Stimulated activated CD8-positive, alpha-beta memory T cell treated with anti-CD3 and anti-CD28 coated beads, Interleukin-15, amount 100 ng/mL, for 24 hours (primary cell): Measurements from ENCODE around the gene MAIP1.
"Not testable (repeated sequence)": the region's sequence is repeated elsewhere in the genome, so short reads cannot be mapped to it uniquely, and the experiment has no call there.

Experiments
- DNase-seq: peaks from one replicate; pipeline ENCODE4 v3.0.0-alpha.2; 2020; ENCODE audit warnings: low read depth

The MAIP1 gene, protein sequence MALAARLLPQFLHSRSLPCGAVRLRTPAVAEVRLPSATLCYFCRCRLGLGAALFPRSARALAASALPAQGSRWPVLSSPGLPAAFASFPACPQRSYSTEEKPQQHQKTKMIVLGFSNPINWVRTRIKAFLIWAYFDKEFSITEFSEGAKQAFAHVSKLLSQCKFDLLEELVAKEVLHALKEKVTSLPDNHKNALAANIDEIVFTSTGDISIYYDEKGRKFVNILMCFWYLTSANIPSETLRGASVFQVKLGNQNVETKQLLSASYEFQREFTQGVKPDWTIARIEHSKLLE

DNA sequence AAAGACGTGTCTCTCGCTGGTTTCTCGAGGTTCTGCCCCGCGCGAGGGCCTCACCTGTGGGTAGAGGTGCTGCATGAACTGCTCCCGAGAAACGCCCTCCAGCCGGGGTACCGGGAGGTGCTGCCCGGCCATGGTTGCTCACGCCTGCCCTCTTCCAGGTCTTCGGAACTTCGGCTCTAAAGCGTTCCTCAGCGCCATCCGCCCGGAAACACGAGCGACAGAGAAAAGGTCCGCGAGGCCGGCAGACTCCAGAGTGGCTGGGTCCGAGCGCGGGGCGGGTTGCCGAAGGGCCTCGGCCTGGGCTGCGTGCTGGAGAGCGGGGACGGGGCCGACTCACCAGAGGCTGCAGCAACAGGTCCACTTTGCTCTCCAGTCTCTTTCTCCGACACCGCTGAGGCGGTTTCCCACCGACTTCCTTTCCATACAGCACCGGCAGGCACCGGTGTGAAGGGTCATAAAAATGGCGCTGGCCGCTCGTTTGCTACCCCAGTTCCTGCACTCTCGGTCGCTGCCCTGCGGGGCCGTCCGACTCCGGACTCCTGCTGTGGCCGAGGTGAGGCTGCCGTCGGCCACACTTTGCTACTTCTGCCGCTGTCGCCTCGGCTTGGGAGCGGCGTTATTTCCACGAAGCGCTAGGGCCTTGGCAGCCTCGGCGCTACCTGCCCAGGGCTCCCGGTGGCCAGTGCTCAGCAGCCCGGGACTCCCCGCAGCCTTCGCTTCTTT, at the start of gene MAIP1, which contains the start of gene TYW5:
Gene MAIP1 (plus strand): TSS at position 244 of the 723 bp plus-strand sequence. CDS start 217 bp downstream, at position 461.
Gene TYW5 (minus strand): TSS at position 153 of the 723 bp plus-strand sequence. CDS start 21 bp downstream, at position 132.
- DNase-seq = peak; percentile 60

DNA sequence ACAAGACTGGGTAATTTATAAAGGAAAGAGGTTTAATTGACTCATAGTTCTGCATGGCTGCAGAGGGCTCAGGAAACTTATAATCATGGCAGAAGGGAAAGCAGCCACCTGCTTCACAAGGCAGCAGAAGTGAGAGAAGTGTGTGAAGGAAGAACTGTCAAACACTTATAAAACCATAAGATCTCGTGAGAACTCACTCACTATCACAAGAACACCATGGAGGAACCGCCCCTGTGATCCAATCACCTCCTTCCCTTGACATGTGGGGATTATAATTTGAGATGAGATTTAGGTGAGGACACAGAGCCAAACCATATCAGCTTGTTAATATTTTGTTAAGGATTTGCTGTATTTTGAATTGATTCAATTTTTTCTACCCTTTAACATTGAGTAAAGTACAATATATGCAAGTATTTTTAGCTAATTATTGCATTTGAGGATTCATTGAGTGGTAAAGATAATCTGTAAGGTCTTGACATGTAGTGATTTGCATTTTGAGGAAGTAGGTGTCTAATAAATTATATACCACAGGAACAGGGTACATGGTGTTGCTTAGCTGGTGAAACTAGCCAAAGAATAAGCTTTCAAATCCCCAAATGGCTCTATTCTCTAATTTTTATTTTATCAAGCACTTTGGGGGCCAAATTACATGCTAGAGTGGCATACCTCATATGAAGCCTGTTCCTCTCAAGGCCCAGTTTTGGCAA, 48.2 kb upstream of the MAIP1 start:
- no peak for DNase-seq

DNA sequence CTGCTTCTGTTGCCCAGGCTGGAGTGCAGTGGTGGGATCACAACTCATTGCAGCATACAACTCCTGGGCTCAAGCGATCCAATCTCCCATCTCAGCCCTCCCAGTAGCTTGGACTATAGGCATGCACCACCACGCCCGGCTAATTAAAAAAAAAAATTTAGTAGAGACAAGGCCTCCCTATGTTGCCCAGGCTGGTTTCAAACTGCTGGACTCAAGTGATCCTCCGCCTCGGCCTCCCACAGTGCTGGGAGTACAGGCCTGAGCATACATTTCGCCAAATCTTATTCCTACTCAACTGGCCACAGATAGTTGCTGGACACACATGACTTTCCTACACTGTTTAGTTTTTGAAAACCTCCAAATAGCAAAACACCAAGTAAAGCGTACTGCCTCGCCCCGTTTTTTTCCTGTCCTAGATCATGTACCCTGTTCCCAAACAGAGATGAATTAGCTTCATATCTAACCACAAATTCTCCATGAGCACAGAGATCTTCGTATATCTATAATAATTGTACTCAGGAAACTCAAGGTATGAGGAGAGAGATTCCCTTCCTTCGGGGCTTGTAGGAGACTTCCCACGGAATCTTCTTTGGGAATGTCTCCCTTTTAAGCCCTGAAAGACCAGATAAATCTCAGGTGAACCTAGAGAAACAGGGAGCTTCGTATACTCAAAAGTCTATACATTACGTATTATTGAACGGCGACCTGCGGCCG, 44.9 kb upstream of the MAIP1 start:
- DNase-seq = no peak

DNA sequence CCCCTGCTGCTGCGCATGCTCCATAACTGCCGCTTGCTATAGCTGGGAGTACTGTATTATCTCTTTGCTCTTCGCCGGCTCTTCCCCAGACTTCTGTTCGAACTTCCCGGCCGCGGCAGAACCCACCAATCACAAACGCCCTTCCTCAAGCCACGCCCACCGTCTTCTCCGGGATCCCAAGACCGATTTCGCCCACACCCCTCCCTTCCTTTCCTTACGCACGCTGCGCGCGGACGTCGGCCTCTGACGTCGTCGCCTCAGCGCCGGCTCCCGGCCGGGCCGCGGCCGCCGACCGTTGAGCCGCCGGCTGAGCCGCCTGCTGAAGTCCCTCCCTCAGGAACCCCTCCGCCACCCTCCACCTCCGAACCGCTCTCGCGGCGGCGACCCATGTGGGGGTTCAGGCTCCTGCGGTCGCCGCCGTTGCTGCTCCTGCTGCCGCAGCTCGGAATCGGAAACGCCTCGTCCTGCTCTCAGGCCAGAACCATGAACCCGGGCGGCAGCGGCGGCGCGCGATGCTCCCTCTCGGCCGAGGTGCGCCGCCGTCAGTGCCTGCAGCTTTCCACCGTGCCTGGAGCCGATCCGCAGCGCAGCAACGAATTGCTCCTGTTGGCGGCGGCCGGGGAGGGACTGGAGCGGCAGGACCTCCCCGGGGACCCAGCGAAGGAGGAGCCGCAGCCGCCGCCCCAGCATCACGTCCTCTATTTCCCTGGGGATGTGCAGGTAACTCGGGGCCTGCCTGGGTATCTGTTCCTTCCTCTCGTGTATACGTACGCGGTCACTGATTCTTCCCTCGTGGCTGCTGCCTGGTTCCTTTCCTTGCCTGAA, 44.1 kb upstream of the MAIP1 start, which contains the start of gene C2orf69:
Gene C2orf69 (plus strand): TSS at position 242 of the 825 bp plus-strand sequence. CDS start 146 bp downstream, at position 388.
- peak; percentile 82 for DNase-seq

DNA sequence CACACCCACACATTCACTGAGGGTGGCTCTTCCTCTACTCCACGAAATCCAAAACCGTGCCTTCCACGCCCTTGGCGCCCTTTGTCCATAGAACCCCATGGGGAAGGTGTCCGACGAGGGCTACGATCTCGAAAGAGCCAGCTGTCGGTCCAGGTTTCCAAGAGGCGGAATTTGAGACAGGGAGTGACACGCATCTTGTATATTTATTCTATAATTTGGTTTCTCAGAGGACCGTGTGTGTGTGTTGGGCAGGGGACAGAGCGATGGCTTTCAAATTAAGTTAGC, 43.6 kb upstream of the MAIP1 start:
- no peak for DNase-seq

DNA sequence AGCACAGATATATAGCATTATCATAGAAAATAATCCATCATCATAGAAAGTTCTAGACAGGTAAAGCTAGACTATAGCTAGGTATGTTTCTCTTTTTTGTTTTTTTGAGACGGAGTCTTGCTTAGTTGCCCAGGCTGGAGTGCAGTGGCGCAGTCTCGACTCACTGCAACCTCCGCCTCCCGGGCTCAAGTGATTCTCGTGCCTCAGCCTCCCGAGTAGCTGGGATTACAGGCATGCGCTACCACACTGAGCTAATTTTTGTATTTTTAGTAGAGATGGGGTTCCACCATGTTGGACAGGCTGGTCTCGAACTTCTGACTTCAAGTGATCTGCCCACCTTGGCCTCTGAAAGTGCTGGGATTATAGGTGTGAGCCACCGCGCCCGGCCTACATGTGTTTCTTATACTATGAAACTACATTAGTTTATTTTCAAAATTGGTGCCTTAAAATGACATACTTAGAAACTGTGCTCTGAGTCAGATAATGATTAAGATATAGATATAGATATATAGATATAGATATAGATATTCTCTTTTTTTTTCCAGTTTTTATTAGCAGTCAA, 42.7 kb upstream of the MAIP1 start:
- DNase-seq = not testable (repeated sequence)

DNA sequence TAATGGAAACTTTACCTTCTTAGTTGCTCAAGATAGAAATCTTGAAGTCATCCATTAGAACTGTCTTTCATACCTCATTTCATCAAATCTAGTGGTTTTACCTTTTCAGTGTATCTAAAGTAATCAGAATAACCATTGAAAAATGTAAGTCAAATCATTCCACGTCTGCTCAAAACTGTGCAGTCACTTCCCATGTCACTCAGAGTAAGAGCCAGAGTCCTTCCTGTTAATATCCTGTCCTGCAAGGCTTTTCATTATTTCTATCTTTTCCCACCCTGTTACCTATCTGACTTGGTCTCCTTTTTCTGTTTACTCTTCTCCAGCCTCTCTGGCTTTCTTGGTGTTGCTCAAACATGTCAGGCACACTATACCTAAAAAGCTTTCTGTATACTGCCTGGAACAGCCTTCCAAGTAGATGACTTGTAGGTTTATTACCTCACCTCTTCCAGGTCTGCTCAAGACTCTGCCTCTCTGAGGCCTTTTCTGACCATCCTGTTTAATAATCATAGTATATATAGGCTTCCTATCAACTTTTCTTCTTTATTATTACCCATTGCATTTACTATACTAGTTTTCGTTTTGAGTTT, 40.9 kb upstream of the MAIP1 start:
- no peak for DNase-seq

DNA sequence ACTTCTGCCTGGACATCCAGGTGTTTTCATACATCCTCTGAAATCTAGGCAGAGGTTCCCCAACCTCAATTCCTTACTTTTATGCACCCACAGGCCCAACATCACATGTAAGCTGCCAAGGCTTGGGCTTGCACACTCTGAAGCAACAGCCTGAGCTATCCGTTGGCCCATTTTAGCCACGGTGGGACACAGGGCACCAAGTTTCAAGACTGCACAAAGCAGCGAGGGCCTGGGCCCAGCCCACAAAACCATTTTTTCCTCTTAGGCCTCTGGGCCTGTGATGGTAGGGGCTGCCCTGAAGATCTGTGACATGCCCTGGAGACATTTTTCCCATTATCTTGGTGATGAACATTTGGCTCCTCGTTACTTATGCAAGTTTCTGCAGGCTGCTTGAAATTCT, 38.4 kb upstream of the MAIP1 start:
- no peak for DNase-seq

DNA sequence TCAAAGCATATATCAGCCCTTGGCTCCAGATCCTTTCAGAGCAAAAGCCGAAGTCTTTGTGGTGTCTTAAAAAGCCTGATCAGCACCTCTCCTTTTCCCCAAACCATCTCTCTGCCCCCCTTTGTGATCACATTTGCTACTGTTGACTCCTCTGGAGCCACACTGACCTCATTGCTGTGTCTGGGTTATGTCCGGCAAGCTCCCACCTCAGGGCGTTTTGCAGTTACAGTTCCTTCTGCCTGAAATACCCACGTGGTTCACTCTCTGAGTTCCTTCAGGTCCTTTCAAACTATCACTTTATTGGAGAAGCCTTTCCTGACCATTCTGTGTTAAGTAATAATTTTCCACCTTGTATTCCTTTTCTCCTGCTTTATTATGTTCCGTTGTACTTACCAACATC, 32.5 kb upstream of the MAIP1 start:
- no peak for DNase-seq

DNA sequence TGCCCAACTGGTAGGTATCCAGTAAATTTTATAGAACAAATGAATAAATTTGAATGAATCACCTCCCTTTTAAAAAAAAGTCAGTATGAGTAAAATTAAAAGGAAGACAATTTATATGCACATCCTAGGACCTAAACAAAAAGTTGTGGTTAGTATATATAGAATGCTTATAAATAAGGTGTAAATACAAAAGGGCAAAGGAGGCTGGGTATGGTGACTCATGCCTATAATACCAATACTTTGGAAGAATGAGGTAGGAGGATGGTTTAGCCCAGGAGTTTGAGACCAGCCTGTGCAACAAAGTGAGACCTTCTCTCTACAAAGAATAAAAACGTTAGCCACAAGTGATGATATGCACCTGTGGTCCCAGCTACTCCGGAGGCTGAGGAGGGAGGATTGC, 31.5 kb upstream of the MAIP1 start:
- DNase-seq = no peak

DNA sequence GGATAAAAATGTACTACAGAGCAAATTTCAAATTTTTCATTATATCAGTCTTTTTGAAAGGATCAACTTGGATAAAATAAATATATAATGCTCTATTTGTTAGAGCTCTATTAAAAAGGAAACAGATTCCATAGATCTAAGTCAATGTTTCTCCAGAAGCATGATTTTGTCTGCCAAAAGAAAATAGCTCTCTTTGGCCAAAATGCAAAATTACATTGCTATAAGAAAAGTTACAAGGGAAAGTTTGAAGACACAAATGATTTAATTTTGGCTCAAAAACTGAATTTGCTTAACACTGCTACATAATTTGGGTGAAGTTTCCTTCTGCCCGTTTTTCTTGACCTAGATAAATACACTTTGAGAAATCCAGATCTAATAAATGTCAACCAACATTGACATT, 28.6 kb upstream of the MAIP1 start:
- DNase-seq = no peak

DNA sequence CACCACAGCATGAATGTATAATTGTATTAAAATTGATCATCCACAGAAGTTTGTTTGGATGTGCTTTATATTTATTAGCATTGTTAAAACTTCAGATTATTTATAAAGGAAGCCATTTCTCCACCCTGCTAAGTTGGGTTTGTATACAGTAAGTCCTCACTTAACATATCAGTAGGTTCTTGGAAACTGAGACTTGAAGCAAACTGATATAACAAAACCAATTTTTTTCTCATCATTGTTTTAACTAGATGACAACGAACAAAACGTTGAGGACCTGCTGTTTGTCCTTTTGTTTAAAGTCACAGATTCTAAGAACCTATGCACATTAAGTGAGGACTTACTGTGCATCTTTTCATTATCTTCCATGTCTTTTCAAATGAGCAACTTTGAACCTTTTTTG, 27.2 kb upstream of the MAIP1 start:
- DNase-seq = no peak

DNA sequence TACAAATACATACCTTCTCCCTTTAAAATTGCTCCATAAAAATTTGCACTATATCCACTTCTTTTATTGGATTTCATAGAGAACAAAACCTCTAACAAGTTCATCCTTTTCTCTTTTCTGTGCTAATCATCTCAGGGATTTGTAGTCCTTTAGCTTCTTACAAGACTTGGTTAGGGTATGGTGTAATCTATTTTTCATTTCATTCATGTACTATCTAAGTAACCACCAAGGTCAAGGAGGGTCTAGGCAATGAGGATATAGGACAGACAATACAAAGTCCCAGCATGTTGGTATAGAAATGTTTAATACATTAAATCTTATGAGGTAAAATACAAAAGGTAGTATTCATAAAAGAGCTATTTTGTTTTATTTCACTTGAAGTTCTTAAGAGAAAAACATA, 26.8 kb upstream of the MAIP1 start:
- DNase-seq = no peak

DNA sequence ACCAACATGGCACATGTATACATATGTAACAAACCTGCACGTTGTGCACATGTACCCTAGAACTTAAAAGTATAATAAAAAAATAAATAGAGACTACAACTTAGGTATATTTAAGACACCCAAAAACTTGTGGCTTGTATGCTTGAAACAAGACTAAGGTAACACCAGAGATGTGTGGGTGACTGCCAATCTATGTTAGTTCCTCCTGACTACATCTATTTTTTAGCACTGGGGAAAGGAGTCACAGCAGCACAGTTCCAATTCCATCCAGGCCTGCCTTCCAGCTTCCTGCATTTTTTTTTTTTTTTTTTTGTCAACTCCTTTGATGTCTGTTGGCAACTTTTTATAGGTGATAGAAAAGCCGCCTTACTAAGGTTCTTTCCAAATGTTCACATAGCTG, 26.1 kb upstream of the MAIP1 start:
- DNase-seq = no peak

DNA sequence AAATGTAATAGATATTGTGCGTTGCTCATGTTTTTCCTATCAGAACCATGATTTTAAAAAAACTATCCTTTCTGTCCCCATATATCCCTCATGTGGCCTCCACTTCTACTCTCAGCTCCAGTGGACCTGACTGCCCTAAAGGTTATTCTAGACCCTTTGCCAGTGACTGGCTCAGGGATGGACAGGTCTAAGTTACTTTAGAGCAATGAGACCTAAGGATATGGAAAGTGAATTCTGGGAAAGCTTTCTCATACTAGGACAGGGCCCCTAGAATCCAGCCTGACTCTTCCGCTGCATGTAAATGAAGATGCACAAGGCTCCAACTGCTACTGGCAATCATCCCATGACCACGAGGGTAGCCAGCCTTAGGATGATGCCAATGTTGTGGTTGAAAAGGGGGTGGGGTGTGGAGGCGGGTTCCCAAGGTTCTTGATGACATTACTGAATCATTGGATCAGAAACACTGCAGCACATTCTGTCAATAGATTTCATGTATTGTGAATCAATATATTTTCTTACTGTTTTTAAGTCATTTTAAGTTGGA, 23.0 kb upstream of the MAIP1 start:
- DNase-seq = no peak

DNA sequence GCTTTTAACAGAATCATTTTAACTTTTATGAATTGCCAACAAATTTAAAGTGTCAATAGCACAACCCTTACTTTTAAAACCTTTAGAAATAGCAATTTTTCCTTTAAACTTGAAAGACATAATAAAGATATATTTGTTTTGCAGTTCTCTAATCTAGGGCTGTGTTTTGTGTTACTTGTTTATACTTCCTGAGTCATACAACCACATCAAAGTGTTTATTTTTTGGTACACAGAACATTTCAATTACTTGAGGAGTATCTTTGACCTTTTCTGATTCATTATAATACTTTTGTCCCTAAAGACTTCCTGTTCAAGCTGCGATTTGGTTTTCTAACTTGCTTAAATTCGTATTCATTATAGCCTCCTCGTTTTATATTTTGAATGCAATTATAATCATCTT, 21.9 kb upstream of the MAIP1 start:
- DNase-seq = no peak

DNA sequence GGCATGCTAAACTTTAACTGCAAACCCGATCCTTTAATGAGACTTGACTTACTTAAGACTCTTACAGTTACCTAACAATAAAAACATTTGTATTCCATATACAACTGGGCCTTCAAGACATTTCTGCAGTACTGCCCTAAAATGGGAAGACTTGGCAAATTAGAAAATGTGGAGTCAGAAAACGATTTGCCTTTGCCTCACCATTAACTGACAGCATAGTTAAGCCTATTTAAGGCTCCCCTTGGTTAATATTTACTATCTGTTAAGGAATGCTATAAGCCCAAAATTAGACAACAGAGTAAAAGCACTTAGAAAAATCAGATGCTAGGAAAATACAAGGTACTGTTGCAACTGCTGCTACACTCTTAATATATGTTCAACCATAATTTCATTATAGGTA, 18.8 kb upstream of the MAIP1 start:
- no peak for DNase-seq

DNA sequence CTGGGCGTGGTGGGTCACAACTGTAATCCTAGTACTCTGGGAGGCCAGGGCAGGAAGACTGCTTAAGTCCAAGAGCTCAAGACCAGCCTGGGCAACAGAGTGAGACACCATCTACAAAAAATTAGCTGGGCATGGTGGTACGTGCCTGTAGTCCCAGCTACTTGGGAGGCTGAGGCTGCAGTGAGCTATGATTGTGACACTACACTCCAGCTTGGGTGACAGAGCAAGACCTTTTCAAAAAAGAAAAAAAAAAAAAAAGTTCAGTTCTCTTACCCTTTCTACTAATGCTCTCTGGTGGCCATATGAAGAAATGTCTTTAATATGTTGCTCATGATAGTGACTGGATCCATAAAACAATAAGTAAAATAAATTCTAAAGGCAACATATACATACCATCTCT, 15.0 kb upstream of the MAIP1 start:
- DNase-seq = no peak

DNA sequence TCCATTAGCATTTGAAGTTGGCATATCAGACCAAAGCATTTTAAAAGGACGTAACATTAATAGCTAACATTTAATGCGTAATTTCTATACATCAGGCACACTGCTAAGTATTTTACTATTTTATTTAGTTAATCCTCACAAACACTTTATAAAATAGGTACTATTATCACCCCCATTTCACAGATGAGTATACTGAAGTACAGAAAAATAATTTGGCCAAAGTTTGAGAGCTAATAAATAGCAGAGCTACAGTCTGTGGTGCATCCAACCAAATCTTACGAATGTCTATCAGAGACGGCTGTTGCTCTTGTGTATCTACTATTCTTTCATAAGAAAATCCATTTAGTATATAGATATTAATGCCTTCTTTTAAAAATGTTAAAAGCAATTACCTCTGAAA, 12.0 kb upstream of the MAIP1 start:
- DNase-seq = no peak

DNA sequence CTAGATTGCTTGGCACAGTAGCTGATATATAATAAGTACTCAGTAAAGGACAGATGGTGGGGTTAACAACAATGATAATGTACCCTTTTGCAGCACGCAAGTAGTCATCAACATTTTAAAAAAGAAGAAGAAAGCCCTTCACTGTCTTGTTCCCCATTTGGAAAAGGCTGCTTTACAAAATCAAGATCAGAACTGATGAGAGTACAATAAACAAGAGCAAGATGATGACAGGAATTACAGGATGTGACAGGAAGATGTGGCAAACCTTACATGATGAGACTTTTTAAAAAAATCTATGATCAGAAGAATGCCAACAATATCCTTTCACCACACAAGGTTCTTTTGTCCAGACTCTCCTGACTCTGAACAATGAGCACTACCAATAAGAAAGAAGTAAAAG, 9.2 kb upstream of the MAIP1 start:
- no peak for DNase-seq

DNA sequence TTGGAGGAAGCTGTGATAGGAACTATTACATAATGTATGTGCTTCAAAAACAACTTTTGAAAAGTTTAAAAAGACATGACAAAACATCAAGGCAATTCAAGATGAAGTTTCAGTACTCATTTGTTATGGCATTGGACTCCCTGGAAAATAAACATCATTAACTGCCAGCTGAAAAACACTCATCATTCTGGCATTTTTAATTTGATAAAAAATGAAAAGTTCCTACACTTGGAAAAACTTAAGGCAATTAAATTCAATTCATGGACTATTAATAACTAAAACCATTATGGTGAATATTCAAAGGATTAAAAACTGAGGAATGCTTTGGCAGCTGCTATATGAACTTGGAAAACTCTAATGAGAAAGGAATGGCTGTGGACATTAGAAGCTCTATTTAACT, 8.5 kb upstream of the MAIP1 start:
- no peak for DNase-seq
